Colonic mucosa (tissue), 4 donors: ENCODE measurements around the gene LMBRD1. TPM values are rescaled to one million over a fixed set of nuclear protein-coding genes. Genes with fewer than 3 reads are reported as not detected.

ENCODE experiments used
- DNase-seq: peaks from one replicate; pipeline ENCODE4 v3.0.0-alpha.2; 2020
- H3K27ac ChIP-seq: fragments of 200-600 bp; one replicate; pipeline ENCODE4 v1.8.0; 2021
- H3K27me3 ChIP-seq: fragments of 200-600 bp; one replicate; pipeline ENCODE4 v1.8.0; 2021
- H3K36me3 ChIP-seq: fragments of 200-600 bp; one replicate; pipeline ENCODE4 v1.8.0; 2021
- H3K4me1 ChIP-seq: fragments of 200-600 bp; one replicate; pipeline ENCODE4 v1.8.0; 2021; ENCODE audit warnings: mild to moderate bottlenecking
- H3K4me3 ChIP-seq: fragments of 200-600 bp; one replicate; pipeline ENCODE4 v1.8.0; 2021
- H3K9ac ChIP-seq, 2 donors: one replicate each; pipeline ENCODE4 v1.7.0; 2013; ENCODE audit warnings: control low read depth in 2 of 2, low read depth in 2 of 2, low read length in 2 of 2
- H3K9me3 ChIP-seq: fragments of 200-600 bp; one replicate; pipeline ENCODE4 v1.8.0; 2021
- CTCF ChIP-seq: fragments of 200-600 bp; IDR thresholded peaks from one replicate; pipeline ENCODE4 v1.8.0; 2022; ENCODE audit warnings: antibody characterized with exemption, mild to moderate bottlenecking
- intact Hi-C: fragments of 100-400 bp; cut with DNase I; formaldehyde crosslinking; loops from one replicate; pipeline ENCODE4 v1.14.1; 2022
- total RNA-seq, 2 donors: library from RNA; stranded (reverse); fragmentation: NEBNext Ultra II Directional in 1 of 2; extraction: Animal tissue kit (Norgen Biotek cat#: 25700) in 1 of 2; gene quantifications; one replicate each; pipeline ENCODE4 v1.2.1, GENCODE V29; 2021
- donor health status: healthy.
- donor health status: DM: no; HTN: no; CAD: no.
- donor health status: DM: no; HTN: no; CAD: no.

LMBRD1 gene
- total RNA-seq, 2 donors from 2014 or later = 34.2 to 74.1 TPM

- no peak overlapping the region for H3K27ac ChIP-seq
- no peaks in the 10 kb centered on the region for H3K4me1 ChIP-seq
- H3K9ac ChIP-seq = no peak overlapping the region
- H3K9me3 ChIP-seq = no peaks in the 10 kb centered on the region
- H3K4me3 ChIP-seq = no peak overlapping the region
- TF ChIP-seq CTCF = no peak
- no peak for DNase-seq
- H3K27me3 ChIP-seq = no peaks in the 10 kb centered on the region
- intact Hi-C loops = loop anchor here (10.0 kb wide), 1 partner anchor 380 kb away; no protein-coding TSS in a partner anchor
- H3K36me3 ChIP-seq = no peaks in the 10 kb centered on the region
Measured at GRCh38 chr6:69735027-69735426, 61.8 kb downstream of the LMBRD1 start.

GRCh38 chr6:69732640-69733039 lies 64.2 kb downstream of the LMBRD1 start:
- Histone ChIP-seq H3K9me3 (no peaks in the 10 kb centered on the region), H3K36me3 (no peaks in the 10 kb centered on the region), H3K9ac (no peak overlapping the region), H3K27me3 (no peaks in the 10 kb centered on the region), H3K27ac (no peak overlapping the region), H3K4me1 (no peaks in the 10 kb centered on the region), H3K4me3 (no peak overlapping the region)
- TF ChIP-seq CTCF = no peak
- no peak for DNase-seq
- intact Hi-C loops = loop anchor here (10.0 kb wide), 1 partner anchor 382 kb away; no protein-coding TSS in a partner anchor

GRCh38 chr6:69732045-69732444 lies 64.8 kb downstream of the LMBRD1 start:
- Histone ChIP-seq H3K9me3 (no peaks in the 10 kb centered on the region), H3K27ac (no peak overlapping the region), H3K4me3 (no peak overlapping the region), H3K27me3 (no peaks in the 10 kb centered on the region), H3K36me3 (no peaks in the 10 kb centered on the region), H3K9ac (no peak overlapping the region), H3K4me1 (no peaks in the 10 kb centered on the region)
- intact Hi-C loops = loop anchor here (10.0 kb wide), 1 partner anchor 383 kb away; no protein-coding TSS in a partner anchor
- DNase-seq = no peak
- TF ChIP-seq CTCF = no peak

GRCh38 chr6:69729870-69730449 lies 66.8 kb downstream of the LMBRD1 start:
- DNase-seq = no peak
- peak; percentile 19 for TF ChIP-seq CTCF
- Histone ChIP-seq H3K4me1 (no peaks in the 10 kb centered on the region), H3K27me3 (no peaks in the 10 kb centered on the region), H3K9ac (no peak overlapping the region), H3K4me3 (no peak overlapping the region), H3K36me3 (no peaks in the 10 kb centered on the region), H3K9me3 (no peaks in the 10 kb centered on the region), H3K27ac (no peak overlapping the region)
- intact Hi-C loops = loop anchor here (10.0 kb wide), 1 partner anchor 385 kb away; no protein-coding TSS in a partner anchor

GRCh38 chr6:69722683-69723082 lies 74.1 kb downstream of the LMBRD1 start:
- no peak overlapping the region for H3K9ac ChIP-seq
- H3K36me3 ChIP-seq = no peaks in the 10 kb centered on the region
- H3K27me3 ChIP-seq = no peaks in the 10 kb centered on the region
- no peak for DNase-seq
- no peaks in the 10 kb centered on the region for H3K9me3 ChIP-seq
- no peak overlapping the region for H3K4me3 ChIP-seq
- intact Hi-C loops = no loop called here
- no peaks in the 10 kb centered on the region for H3K4me1 ChIP-seq
- no peak overlapping the region for H3K27ac ChIP-seq
- no peak for TF ChIP-seq CTCF
